ENCODE data around the gene CATSPER4. TPM values are rescaled to one million over a fixed set of nuclear protein-coding genes. Genes with fewer than 3 reads are reported as not detected.

Gene CATSPER4
- total and polyA plus RNA-seq, 2 of the 8 experiments (the other 6 are each of a cell fraction or from before 2014, with no cell fraction given) = 0.65 to 0.83 TPM

DNA sequence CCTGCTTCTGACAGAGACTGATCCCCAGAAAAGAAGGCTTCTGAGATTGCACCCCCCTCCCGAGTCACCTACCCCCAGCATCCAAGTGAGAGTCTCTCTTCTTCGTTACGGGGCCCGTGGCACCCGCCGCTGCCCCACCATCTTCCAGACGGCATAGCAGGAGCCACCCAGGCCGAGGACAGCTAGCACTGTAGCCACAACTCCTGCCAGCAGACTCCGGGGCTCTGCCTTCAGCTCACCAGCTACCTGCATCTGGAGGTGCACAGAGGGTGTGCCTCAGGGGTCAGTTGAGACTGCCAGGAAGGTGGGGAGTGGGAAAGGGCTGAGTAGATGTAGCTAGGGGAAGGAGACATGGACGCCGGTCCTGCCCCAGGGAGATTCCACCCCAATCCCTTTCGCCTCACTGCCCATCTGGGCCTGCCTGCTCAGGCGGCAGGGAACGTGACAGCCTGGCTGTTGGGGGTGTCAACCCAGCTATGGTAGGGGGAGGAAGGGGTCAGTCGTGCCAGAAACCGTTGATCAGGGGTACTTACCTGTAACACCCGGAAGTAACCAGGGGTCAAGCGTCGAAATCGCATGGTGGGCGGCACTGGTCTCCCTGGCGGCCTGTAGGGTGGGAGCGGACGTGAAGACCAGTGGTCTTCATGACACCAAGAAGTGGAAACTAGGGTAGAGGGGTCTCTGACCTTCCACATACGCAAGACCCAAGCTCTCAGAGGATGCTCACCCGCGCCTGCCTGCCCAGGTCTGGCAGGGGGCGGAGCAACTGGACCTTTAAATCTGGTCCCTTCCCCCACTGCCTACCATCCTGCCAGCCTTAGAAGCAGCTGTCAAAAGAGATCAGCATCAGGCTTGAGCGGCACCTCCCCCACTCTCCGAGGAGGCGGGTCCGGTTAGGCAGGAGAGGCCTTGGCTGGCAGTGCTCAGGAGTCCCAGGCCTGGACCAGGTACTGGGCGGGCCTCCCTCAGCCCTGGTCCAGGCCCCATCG is 19.0 kb upstream of the CATSPER4 start, which contains the start of gene ZNF593OS:
TSS of gene ZNF593OS (minus strand) at position 749 of the 989 bp plus-strand sequence. CDS start at position 578, 171 bp downstream.
- H3K56ac ChIP-seq (replicated peaks; ENCODE audit: insufficient read length, low read depth, low read length) = no peak within 1 kb of the TSS
- H3K9me3 ChIP-seq (ENCODE audit: insufficient read depth in 2 of 2, low read depth in 1 of 2, low read length in 1 of 2) = no peaks in the 10 kb centered on the region
- H3K79me1 ChIP-seq (ENCODE audit: low read depth, low read length) = peaks cover 4% of the 10 kb centered on the region; the same call in 1 of the 2 replicates
- no peak within 1 kb of the TSS for H4K8ac ChIP-seq (ENCODE audit: extremely low read depth, insufficient read depth, low read length)
- no peak within 1 kb of the TSS for H2BK5ac ChIP-seq (ENCODE audit: low read depth, low read length)
- peak within 1 kb of the TSS; percentile 77 to 96; a peak in 3 of 4 replicates for H3K4me2 ChIP-seq (ENCODE audit: insufficient read depth in 1 of 2, low read depth in 2 of 2, low read length in 2 of 2)
- DNase-seq (ENCODE audit: low read depth in 1 of 2, low spot score in 2 of 2) (no peak), FAIRE-seq (no peak)
- ChIA-PET POLR2A (ENCODE audit: partially characterized antibody) (interaction anchor here (1.0 to 2.9 kb wide), 5 partner anchors 9 to 135 kb away, joined by 3 to 6 read pairs (median 4); partner anchors contain the start of gene CEP85), CTCF (ENCODE audit: partially characterized antibody) (interaction anchor here (0.8 to 16.2 kb wide), 5 partner anchors 15 to 66 kb away, joined by 3 to 159 read pairs (median 5); partner anchors contain the start of genes CATSPER4 and CEP85)
- H2AFZ ChIP-seq (ENCODE audit: low read length) = no peak within 1 kb of the TSS
- H3K23ac ChIP-seq (ENCODE audit: insufficient read length) = no peak within 1 kb of the TSS
- H4K20me1 ChIP-seq (replicated peaks in 1 of 2; ENCODE audit: control insufficient read depth in 1 of 2, insufficient read depth in 2 of 2, low read length in 2 of 2) = peaks cover 0 to 4% of the 10 kb centered on the region in 2 experiments
- peaks cover 0 to 4% (median 1%) of the 10 kb centered on the region in 4 experiments; a peak in 4 of 7 replicates for H3K27me3 ChIP-seq (replicated peaks in 1 of 4; ENCODE audit: control insufficient read depth in 3 of 4, extremely low read depth in 1 of 4, insufficient read depth in 3 of 4, low read length in 3 of 4)
- H3K23me2 ChIP-seq (ENCODE audit: low read depth, low read length) = peaks cover 6% of the 10 kb centered on the region
- no peak within 1 kb of the TSS for H4K91ac ChIP-seq (replicated peaks; ENCODE audit: insufficient read length, low read length)
- WGBS, 2 experiments (ENCODE audit: extremely low coverage in 1 of 2, insufficient coverage in 1 of 2, insufficient read length in 1 of 2, insufficient replicate concordance in 2 of 2, low coverage in 1 of 2, low lambda C conversion rate in 2 of 2, missing lambda C conversion rate in 1 of 2) = 89% methylated on average over 33 of the region's 34 CpGs; no CpG with 5 or more reads in 1 of the 2 experiments
- H2BK15ac ChIP-seq (ENCODE audit: low read length) = no peak within 1 kb of the TSS
- H2BK12ac ChIP-seq (ENCODE audit: low read depth, low read length) = no peak within 1 kb of the TSS
- peak within 1 kb of the TSS in 2 of 4 experiments; percentile 71 to 74; a peak in 5 of 8 replicates for H3K4me3 ChIP-seq (ENCODE audit: extremely low read depth in 1 of 4, insufficient read depth in 2 of 4, low read depth in 3 of 4, low read length in 4 of 4)
- peaks cover 0 to 8% of the 10 kb centered on the region in 2 experiments; a peak in 2 of 4 replicates for H3K79me2 ChIP-seq (ENCODE audit: control insufficient read depth in 1 of 2, insufficient read depth in 2 of 2, low read length in 2 of 2)
- no peak within 1 kb of the TSS for H3K4ac ChIP-seq (replicated peaks; ENCODE audit: insufficient read length, low read depth, low read length)
- no peak within 1 kb of the TSS for H3K27ac ChIP-seq (ENCODE audit: low read depth, low read length)
- H3K14ac ChIP-seq (ENCODE audit: insufficient read length) = no peak within 1 kb of the TSS
- H3K4me1 ChIP-seq (replicated peaks in 1 of 4; ENCODE audit: control insufficient read depth in 3 of 4, insufficient read depth in 4 of 4, low read length in 3 of 4) = peaks cover 0 to 8% (median 6%) of the 10 kb centered on the region in 4 experiments; a peak in 6 of 7 replicates
- no peak within 1 kb of the TSS for H2AK5ac ChIP-seq (ENCODE audit: low read depth, low read length)
- no peak within 1 kb of the TSS for H2BK20ac ChIP-seq (ENCODE audit: low read length)
- H3K9ac ChIP-seq (replicated peaks in 1 of 4; ENCODE audit: extremely low read depth in 1 of 4, low read depth in 3 of 4, low read length in 3 of 4) = no peak within 1 kb of the TSS; a peak in 1 of 7 replicates
- no peak within 1 kb of the TSS for H2BK120ac ChIP-seq (replicated peaks; ENCODE audit: low read depth, low read length)
- TF ChIP-seq SP4 (IDR thresholded peaks at IDR 0.05; ENCODE audit: low read length) (no peak), SIN3A (conservative IDR thresholded peaks at IDR 0.05 in 1 of 2, IDR thresholded peaks at IDR 0.05 in 1 of 2; ENCODE audit: low read depth in 1 of 2, low read length in 2 of 2) (0 out of 4 replicates have a peak, but pooled peaks of 1 of the 2 experiments have one; percentile 16)
- H4K5ac ChIP-seq (ENCODE audit: insufficient read length, low read depth, low read length) = no peak within 1 kb of the TSS
- H3K18ac ChIP-seq (ENCODE audit: extremely low read depth, low read length) = no peak within 1 kb of the TSS
- H3K36me3 ChIP-seq (ENCODE audit: control insufficient read depth in 2 of 4, insufficient read depth in 4 of 4, low read length in 3 of 4) = no peaks in the 10 kb centered on the region; a peak in 1 of 8 replicates

Measured in H1 (cell line).